Stimulated activated CD4-positive, alpha-beta T cell treated with anti-CD3 and anti-CD28 coated beads, TNF-alpha, amount 100 ng/mL, for 48 hours (primary cell): ENCODE results near the gene DCBLD2.
A peak's percentile ranks its signal among the peaks of the same experiment; 100 is the strongest.

ENCODE experiments used
- DNase-seq, 3 donors: peaks; one replicate each; pipeline ENCODE4 v3.0.0-alpha.2; 2020; ENCODE audit warnings: low read depth in 3 of 3

Gene DCBLD2, protein sequence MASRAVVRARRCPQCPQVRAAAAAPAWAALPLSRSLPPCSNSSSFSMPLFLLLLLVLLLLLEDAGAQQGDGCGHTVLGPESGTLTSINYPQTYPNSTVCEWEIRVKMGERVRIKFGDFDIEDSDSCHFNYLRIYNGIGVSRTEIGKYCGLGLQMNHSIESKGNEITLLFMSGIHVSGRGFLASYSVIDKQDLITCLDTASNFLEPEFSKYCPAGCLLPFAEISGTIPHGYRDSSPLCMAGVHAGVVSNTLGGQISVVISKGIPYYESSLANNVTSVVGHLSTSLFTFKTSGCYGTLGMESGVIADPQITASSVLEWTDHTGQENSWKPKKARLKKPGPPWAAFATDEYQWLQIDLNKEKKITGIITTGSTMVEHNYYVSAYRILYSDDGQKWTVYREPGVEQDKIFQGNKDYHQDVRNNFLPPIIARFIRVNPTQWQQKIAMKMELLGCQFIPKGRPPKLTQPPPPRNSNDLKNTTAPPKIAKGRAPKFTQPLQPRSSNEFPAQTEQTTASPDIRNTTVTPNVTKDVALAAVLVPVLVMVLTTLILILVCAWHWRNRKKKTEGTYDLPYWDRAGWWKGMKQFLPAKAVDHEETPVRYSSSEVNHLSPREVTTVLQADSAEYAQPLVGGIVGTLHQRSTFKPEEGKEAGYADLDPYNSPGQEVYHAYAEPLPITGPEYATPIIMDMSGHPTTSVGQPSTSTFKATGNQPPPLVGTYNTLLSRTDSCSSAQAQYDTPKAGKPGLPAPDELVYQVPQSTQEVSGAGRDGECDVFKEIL

DNA sequence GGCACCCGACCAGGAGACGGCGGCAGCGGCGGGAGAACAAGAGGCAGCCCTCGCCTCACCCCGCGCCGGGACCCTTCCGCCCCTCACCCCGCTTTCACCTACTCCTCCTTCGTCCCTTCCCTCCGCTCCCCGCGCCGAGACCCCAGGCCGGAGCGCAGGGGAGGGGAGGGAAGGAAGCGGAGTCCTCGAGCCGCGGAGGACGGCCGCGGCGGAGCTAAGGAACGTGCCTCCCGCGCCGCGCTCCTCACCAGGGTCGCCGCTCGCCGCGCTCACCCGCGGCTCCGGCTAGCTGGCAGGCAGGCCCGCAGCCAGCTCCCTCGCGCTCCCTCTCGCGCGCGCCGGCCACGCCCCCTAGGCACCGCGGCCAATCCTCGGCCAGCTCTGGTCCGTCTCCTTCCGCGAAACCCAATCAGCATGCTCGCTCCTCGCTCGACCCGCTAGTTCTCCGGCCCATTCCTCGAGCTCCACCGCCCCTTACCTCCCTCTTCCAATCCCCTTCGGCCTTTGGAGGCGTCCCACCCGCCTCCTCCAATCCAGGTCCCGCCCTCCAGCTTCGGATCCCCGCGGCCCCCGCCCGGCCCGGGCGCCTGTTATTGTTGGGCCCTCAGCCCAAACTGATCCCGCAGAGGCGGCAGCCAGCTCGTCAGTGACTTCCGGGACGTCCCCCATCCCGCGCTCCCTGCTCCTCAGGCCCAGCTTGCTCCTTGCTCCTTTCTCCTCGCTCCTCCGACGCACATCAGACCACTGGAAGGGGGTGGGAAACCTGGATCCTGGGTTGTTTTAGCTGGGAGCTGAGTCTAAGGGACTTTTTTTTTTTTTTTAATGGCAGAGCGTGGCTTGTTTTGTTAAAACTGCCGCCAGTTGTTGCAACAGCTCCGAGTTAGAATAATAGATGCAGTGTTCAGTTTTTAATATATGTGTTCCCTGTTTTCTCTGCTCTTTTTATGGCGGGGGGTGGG, at the start of gene DCBLD2:
Gene DCBLD2 (minus strand): TSS at position 304 of the 959 bp plus-strand sequence. CDS start 369 bp downstream, outside the sequence.
- peak; percentile 79 to 92 (median 88) for DNase-seq

DNA sequence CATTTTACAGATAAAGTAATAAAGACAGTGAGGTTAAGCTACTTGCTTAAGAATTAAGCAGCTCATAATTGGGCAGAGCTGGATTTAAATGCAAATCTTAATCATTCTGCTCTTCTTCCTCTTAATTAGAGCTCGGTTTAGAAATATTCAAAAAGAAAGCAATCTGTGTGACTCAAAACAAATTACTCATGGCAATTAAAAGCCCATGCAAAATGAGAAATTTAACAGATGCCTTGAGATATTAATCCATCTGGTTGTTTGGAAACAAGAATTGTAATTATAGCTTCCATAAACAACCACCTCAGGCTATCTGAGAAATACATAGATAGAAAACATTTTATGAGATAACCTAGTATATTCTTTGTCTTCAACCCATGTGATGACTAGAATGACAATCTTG, 44.2 kb upstream of the DCBLD2 start:
- no peak for DNase-seq

DNA sequence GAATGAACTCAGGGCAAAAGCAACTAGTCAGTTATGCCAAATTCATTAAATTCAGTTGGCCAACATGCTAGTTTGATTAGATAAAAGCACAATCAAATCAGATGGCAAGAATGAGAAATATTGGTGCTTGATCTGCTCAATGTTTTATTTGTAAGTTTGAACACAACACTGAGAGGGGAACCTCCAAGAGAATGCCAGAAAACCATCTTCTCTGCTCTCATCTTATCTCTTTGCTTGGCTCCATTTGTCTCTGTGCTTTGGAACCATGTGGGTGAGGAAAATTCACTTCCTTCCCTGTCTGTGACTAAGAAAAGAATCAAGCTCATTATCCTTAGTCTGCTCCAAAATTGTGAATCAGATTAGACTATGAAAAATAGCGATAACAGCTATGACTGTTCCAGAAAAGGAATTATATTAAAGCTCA, 43.6 kb upstream of the DCBLD2 start:
- no peak for DNase-seq

DNA sequence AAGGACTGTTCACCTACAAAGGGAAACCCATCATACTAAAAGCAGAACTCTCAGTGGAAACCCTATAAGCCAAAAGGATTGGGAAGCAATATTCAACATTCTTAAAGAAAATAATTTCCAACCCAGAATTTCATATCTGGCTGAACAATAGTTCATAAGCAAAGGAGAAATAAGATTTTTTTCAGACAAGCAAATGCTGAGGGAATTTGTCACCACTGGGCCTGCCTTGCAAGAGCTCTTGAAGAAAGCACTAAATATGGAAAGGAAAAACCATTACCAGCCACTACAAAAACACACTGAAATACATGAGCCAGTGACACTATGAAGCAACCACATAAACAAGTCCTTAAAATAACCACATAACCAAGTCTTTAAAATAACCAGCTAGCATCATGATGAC, 28.9 kb upstream of the DCBLD2 start:
- DNase-seq, result no peak

DNA sequence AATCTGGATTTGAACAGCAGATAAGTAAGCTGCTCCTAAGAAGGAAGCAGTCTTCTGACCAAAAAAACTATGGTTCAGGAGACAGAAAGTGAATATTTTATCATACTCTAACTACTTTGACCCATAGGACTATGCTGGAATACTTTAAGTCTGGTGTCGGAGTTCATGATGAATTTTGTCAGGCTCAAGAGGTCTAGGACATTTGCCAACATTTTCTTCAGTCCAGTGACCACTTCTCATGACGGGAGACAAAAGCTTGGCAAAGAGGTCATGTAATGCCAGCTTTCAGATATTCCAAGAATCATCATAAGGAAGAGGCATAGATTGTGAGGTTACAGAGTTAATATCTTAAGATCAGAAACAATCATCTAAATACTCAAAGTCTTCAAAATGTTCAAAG, 20.5 kb upstream of the DCBLD2 start:
- DNase-seq, result no peak

DNA sequence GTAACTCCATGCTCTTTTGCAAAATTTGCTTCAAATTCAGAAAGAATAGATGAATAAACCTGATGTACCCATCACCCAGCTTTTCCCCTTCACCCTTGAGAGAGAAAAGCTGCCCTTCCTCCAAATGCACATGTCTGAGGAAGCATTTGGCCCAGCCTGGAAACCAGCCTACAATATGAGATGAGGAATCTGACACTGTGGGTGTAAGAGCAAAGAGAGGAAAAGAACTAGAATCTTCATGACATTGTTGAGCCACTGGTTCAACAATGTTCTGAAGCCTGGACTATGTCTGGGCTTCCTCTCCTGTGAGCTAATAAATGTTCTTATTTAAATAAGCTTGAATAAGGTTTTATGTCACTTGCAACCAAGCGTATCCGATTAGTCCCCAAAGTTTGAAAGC, 18.7 kb upstream of the DCBLD2 start:
- DNase-seq, result no peak

DNA sequence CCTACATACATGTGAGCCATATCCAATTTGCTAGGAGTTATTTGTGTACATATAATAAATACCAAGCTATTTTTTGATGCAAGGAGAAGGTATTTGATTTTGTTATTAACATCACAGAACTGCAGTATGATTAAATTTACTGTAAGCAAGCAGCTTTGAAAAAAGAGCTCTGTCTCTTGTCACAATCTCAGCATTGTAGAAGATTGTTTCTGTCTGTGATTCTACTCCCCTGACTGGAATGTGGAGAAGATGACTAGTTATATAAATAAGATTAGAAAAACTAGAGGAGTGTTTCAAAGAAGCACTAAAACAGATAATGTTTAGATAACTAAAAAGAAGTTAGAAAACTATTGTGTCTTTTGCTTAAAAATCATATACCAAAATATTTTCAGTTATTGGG, 17.1 kb upstream of the DCBLD2 start:
- no peak for DNase-seq

DNA sequence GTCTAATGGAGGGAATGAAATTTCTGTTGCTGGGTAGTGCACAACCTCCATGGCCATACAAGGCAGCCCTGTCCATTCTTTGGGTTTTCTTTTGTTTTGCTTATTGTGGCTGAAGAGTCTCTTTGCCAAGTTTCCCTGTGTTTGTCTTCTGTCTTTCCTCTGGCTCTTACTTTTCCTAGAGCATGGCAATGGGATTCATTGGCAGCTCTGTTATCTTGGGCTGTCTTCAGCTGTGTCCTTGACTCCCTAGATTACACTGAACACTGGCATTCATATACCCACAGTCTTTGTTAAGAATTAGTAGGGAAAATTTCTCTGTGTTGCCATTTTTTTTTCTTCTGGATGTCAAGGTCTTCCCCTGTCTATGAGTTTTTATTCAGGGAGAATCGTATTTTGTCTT, 16.1 kb upstream of the DCBLD2 start:
- no peak for DNase-seq

DNA sequence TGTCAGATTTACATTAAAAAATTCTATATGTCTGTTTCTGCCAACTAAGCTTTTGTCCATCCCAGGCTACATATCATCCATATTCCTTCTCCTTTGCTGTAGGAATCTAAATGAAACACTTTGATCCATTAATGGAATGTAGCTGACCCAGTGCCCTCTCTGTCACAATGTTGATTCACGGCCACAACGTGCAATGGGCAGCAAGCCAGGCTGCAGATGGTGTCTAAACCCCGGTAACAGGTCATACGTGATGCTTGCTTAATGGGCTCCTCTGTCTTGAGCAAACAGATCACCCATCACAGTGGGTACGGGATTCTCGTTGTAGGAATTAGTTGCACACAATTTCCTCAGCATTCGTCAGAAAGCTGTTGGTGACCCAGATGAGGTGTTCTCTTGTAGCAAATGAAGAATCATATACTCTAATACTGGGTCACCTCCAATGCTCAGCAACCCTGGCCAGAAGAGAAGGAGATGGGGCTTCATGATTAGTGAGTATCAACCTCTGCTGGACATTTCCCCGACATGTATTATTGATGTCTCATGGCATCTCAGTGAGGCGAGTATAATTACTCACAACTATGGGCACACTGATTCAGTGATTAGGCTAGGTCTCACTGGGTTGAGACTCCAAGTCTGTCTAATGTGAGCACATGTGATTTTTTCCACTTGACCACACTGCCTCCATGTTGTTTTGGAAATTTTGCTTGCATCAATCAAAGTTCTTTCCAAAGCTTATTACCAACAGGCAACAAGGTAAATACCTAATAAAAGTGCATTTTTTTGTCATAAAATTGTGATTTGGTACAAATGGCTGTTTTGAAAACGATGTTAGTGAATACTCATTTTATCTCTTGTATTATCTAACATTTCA, 12.9 kb upstream of the DCBLD2 start:
- DNase-seq, result no peak

DNA sequence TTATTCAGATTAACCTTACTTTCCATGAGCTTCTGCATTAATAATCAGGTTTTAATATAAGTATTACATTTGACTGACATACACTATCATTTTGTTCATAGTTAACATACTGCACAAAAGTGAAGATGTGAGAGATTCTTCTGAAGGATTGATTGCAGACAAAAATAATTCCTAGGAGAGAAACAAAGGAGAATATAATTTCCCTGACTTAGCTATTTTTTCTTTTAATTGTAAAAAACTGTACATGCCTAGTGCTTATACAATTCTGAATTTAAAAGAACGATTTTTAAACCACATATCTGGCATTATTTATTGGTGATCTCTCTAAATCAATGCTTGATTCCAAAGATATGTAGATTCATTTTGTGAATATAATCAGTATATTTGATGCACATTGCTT, 11.0 kb upstream of the DCBLD2 start:
- no peak for DNase-seq

DNA sequence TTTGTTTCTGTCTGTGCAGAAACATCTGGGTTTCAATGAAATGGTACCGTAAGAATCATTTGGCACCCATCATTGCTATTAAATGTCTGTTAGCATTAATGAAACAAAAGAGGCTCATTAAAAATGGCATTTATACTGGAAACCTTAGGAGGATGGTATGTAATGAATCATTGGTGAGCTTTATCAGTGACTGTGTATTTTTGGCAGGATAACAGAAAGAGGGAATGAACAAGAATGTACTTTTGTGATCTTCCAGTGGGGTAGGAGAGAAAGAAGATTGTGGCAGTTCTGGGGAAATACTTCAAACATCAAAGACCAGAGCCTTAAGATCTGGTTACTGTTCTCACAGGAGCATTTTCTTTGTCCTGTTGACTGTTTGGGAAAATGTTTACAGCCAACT, 4.7 kb upstream of the DCBLD2 start:
- DNase-seq, result no peak

DNA sequence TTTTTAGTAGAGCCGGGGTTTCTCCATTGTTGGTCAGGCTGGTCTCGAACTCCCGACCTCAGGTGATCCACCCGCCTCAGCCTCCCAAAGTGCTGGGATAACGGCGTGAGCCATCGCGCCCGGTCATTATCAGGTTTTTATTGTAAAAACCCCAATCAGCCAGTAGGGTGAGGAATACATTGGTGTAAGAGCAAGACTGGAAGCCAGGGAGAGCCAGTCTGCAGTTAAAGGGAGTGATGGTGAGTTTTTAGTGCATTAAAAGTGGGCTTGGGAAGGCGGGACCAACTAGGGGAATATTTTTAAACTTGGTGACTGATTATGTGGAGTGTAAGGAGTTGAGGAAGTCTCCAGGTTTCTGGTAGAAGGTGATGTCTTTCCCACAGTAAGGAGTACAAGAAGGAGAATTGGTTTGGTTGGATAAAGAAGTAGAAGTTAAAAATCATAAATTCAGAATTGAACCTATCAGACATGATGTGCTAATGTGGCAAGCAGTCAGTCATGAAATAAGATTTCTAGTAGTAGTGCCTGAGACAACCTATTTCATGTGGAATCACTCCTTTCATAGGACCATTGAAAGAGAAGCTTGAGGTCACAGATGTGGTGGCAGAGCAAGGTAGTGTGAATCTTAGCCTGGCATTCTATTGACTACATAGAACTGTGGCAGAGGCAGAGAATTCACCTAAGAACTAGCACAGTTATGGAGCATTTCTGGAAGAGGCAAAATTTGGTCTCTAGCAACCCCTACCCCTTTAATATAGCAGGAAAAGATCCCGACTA, 2.4 kb upstream of the DCBLD2 start:
- DNase-seq, result no peak

DNA sequence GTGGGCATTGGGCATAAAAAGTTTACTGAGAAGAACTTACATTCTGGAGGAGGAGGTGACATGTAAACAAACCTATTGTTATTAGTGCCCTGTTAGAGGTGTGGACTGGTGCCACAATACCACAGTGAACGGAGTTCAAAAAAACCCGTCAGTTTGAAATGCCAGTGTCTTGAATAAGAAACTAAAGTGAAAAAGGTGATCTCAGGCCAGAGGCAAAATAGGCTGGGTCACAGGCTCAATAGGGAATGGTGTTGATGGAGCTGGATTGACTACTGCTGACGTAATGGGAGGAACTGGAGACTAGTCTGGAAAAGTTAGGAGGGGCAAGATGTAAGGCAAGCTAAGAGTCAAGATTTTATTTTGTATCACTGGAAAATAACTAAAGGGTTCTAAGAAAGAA, 1.6 kb upstream of the DCBLD2 start:
- DNase-seq, result no peak

DNA sequence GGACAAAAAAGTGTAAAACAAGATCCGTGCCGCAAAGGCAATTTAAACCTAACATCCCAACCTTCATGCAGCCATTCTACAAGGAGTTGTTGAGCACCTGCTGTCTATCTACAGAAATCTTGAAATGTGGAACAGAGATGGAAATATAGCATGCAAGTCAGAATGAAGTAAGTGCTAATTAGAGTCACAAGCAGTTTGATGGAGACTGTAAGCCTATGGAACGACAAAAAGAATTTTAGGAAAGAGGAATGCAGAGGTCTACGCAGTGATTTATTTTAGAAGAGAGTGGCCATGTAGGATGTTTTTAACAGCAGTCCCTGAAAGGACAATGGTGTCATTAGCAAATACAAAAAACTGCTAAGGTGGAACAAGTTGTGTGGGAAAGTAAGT, 851 bp upstream of the DCBLD2 start:
- DNase-seq, result no peak

DNA sequence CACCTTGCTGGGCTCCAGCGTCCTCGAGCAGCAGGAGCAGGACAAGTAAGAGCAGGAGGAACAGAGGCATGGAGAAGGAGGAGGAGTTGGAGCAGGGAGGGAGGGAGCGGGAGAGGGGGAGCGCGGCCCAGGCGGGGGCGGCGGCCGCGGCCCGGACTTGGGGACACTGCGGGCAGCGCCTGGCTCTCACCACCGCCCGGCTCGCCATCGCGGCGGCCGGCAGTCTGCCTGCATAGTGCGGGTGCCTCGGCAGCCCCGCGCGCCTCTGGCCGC, 440 bp downstream of the DCBLD2 start:
- DNase-seq, result peak in 1 of 3 donors; percentile 1

DNA sequence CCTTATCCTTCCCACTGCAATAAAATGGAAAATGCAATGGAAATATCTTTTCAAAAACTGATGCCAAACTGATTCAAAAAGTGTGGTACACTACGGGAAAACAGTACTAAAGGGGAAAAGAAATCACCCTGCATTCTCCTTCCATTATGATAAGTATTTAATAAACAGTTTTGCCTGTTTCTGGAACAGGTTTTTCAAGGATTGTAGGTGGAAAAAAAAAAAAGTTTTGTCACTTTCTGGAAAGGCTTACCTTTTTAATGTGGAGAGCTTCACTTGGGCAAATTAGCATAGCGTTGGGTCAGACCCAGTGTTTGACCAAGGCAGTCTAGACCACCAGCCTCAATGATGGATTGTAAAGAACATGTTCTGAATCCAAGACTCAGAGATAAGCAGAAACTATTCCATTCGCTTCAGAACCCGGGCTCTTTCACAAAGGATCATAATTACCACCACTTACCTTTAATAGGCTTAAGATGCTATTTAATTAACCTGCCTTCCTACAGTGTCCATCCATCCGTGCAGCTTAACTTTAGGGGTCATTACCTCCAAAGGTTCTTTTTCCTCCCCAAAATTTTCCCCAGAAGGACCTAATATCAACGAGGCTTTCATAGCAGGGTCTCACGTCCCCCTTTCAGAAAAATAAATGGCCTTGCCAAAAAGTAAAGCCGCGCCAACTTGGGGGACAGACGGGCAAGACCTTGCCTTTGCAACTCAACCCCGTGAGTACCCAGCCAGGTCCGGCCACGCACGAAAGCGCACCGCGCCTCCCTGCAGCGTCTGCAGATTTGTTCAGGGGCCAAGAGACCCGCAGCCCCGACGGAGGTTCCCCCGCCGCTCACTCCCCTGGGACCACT, 1.0 kb downstream of the DCBLD2 start:
- peak in 1 of 3 donors; percentile 4 for DNase-seq

DNA sequence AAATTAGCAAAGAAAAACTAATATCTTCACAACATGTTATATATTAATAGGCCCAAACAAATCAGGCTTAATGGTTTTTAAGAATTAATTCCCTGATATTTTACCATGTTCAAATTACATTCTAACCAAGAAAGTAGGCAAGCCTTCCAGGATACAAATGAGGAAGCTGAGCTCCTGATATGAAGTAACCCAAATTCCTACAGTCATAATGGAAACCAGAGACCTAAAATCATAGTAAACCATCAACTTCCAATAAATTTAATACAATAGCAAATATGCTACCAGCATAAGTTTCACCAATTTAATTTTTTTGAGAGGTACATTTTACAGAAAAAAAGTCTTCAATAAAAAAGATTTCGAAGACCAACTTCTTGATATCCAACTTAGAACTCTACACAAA, 3.8 kb downstream of the DCBLD2 start:
- DNase-seq, result no peak

DNA sequence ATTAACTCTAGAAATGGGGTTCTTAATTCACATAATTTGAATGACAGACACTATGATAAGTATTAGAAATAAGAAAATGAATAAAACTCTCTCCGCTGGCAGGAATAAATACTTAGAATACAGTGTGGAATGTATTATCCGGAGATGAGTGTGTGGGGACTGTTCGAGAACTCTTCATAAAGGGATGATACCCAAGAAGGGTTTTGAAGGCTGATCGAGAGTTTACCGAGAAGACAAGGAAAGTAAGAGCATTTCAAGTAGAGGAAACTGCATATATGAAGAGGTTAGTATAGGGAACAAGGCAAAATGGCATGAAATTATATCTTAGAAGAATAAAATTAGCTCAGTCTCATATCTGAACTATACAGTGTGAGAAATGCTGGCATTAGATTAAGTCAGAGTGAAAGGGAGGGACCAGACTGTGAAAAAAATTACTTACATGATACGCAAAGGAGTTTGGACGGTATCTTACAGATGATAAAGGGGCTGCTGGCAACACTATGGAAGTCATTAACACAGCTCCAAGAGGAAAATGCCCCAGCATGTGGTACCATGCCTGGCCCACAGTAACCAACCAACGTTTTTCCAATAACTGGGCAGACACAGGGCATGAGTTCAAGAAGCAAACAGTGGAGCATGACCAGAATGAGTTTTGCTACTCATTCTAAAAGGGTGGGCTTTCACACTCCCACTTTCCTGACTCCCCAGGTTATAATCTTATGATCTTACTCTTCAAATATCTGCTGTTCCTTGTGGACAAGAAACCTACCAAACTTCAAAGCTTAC, 6.5 kb downstream of the DCBLD2 start:
- DNase-seq, result no peak

DNA sequence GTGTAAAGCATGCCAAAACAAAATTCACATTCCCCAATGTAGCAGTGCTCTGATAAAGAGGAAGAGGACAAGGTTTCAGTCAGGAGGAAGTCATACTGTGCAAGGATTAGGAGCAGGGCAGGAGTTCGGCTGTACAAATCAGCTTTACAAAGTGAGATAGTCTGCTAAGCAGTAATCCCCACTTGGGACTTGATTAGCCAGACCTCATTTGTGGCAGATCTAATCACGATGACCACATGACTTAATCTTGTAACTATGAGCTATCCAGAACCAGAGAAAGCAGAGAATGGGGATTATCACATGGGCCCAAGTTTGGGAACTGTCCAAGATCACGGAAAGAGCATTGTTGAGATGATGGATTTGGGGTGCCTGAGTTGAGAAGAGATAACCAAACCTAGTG, 7.8 kb downstream of the DCBLD2 start:
- DNase-seq, result no peak
